ENCODE measurements around the gene TCEA2.
"Not testable (repeated sequence)": the region's sequence is repeated elsewhere in the genome, so short reads cannot be mapped to it uniquely, and the experiment has no call there.

DNA sequence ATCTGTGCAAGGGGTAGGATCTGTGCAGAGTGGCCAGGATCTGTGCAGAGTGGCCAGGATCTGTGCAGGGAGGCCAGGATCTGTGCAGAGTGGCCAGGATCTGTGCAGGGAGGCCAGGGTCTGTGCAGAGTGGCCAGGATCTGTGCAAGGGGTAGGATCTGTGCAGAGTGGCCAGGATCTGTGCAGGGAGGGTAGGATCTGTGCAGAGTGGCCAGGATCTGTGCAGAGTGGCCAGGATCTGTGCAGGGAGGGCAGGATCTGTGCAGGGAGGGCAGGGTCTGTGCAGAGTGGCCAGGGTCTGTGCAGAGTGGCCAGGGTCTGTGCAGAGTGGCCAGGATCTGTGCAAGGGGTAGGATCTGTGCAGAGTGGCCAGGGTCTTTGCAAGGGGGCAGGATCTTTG, 25.6 kb downstream of the TCEA2 start:
- TF ChIP-seq, protein P1, sequence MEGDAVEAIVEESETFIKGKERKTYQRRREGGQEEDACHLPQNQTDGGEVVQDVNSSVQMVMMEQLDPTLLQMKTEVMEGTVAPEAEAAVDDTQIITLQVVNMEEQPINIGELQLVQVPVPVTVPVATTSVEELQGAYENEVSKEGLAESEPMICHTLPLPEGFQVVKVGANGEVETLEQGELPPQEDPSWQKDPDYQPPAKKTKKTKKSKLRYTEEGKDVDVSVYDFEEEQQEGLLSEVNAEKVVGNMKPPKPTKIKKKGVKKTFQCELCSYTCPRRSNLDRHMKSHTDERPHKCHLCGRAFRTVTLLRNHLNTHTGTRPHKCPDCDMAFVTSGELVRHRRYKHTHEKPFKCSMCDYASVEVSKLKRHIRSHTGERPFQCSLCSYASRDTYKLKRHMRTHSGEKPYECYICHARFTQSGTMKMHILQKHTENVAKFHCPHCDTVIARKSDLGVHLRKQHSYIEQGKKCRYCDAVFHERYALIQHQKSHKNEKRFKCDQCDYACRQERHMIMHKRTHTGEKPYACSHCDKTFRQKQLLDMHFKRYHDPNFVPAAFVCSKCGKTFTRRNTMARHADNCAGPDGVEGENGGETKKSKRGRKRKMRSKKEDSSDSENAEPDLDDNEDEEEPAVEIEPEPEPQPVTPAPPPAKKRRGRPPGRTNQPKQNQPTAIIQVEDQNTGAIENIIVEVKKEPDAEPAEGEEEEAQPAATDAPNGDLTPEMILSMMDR (IDR thresholded peaks at IDR 0.05) = not testable (repeated sequence)
- TF ChIP-seq EP300 (IDR thresholded peaks at IDR 0.05); POLR2AphosphoS5 (IDR thresholded peaks at IDR 0.05); POLR2A (IDR thresholded peaks at IDR 0.05; ENCODE audit: low read depth): not testable (repeated sequence)

Measured in esophagus muscularis mucosa (tissue), 4 donors.